Measurements from ENCODE around the gene SCYGR2.
"Not testable (repeated sequence)": the region's sequence is repeated elsewhere in the genome, so short reads cannot be mapped to it uniquely, and the experiment has no call there.

Gene SCYGR2, protein sequence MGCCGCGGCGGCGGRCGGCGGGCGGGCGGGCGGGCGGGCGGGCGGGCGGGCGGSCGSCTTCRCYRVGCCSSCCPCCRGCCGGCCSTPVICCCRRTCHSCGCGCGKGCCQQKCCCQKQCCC

DNA sequence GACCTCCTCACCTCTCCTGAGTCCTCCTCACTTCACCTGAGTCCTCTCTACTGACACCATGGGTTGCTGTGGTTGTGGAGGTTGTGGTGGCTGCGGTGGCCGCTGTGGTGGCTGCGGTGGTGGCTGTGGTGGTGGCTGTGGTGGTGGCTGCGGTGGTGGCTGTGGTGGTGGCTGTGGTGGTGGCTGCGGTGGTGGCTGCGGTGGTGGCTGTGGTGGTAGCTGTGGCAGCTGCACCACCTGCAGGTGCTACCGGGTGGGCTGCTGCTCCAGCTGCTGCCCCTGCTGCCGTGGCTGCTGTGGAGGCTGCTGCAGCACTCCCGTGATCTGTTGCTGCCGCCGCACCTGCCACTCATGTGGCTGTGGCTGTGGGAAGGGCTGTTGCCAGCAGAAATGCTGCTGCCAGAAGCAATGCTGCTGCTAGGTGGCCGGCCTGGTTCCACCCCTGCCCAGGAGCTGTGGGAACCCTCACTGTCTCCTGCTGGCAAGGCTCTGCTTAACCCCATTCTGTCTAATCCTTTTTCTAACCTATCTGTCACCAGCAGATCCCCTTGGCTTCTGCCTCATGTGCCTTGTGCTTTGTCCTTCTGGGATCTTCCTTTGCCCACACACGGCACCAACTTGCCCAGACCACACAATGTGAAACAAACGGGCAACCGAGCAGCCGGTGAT lies at the start of gene SCYGR2:
TSS of gene SCYGR2 (plus strand) at position 59 of the 669 bp plus-strand sequence. CDS start at position 59, 0 bp downstream.
- intact Hi-C loops (cut with DNase I); DNase-seq: not testable (repeated sequence)

DNA sequence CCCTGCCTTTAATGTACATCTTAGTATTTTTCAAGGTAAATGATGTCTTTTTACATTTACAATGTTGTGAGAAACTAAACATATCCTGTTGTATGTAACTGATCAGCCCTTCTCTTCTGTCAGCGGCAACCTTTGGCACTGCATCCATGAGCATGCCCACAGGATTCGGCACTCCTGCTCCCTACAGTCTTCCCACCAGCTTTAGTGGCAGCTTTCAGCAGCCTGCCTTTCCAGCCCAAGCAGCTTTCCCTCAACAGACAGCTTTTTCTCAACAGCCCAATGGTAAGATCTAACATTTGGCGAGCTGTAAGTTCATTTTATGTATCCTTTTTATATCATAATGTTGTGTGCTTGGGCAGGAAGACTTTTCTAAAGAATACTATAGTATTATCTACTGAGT lies 46.9 kb upstream of the SCYGR2 start:
- intact Hi-C loops (cut with DNase I): no loop called here
- peak in 1 of 10 donors; percentile 65 for DNase-seq

DNA sequence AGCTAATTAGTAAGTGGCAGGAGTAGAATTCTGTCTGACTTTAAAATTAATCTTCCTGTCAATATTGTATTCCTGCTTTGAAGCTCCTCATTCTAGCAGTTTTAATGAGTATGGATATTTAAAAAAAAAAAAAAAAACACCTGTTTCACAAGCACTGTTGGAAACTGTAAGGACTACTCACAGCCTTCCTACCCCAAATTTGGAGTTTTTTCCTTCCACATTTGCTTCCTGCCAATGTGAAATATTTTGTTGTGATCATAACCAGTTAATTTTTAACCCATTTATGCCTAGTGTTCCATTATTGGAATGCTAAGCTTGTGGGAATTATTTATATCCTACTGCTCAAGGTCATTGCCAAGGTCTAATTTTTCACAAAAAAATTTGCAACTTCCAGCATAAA lies 36.1 kb upstream of the SCYGR2 start:
- no peak for DNase-seq
- intact Hi-C loops (cut with DNase I): no loop called here

DNA sequence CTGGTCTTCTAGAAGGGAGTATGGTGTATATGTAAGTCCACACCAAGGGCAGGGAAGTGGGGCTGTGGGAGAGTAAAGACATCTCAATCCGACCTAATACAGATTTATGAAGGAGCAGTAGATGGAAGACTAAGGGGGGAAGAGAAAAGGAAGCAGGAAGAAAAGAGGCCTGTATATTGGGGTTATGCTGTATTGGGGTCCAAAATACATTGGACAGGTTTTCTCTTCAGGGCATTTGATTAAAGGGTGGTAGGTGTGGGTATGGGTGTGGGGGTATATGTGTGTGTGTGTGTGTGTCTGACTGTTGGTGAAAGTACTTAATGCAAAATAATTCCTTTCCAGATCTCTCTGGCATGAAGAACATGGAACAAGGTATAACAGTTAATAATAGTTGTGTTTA lies 33.6 kb upstream of the SCYGR2 start:
- intact Hi-C loops (cut with DNase I): no loop called here
- no peak for DNase-seq

DNA sequence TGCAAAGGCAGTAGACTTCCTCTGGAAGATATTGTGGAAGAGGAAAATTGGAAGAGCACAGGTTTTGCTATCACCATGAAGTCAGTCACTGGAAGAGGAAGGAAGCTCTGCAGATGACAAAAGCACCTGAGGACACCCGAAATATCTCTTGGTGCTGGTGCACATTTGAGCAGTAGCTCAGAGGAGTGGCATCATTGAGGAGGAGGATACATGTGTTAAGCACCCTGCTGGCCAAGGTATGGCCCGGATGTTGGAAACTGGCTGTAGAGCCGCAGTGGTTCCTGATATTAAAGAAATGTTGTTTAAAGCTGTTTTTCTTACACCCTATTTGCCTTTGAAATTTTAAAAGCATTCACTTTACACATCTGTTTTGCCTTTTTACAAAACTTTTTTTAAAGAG lies 32.7 kb upstream of the SCYGR2 start:
- intact Hi-C loops (cut with DNase I): no loop called here

DNA sequence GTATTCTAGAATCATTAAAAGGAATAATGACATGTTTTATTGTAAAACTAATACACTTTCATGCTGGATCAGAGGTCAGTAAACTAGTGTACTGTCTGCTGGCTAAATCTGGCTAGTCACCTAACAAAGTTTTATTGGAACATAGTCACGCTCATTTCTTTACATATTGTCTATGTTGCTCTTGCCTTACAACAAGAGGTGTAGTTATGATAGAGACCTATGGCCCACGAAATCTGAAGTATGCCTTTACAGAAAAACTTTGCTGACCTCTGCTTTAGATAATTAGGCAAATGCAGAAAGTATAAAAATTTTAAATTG lies 29.9 kb upstream of the SCYGR2 start:
- intact Hi-C loops (cut with DNase I): no loop called here
- DNase-seq: no peak

More for the DNA sequence above, 32.7 kb upstream of the SCYGR2 start:
- no peak for DNase-seq

DNA sequence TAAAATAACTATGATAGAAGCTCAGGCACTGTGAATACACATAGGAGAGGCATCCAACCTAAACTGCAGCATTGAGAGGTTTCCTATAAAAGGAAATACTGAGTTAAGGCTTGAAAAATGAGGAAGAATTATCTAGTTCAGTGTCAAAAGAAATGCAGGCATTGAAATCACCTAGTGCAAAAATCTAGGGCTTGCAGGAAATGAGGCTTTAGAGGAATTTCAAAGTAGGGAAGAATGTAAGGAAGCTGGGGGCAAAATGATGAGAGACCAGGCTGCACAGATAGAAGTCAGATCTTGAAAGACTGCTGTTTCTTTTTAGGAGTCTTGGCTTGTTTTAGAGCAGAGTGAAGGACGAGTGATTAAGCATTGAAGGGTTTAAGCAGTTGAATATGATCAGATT lies 28.1 kb upstream of the SCYGR2 start:
- intact Hi-C loops (cut with DNase I): loop anchor here (10.0 kb wide), 1 partner anchor 96 kb away; the partner anchor contains the start of gene AGFG1
- no peak for DNase-seq

DNA sequence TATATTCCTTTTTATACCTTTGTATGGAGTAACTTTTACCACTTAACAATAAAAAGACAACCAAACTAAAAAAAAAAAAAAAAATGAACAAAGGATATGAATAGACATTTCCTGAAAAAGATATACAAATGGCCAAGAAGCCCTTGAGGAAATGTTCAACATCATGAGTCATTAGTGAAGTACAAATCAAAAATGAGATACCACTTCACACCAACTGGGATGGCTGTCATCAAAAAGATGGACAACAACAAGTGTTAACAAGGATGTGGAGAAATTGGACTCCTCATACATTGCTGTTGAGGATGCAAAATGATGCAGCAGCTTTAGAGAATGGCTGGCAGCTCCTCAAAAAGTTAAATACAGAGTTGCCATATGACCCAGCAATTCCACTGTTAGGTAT lies 22.6 kb upstream of the SCYGR2 start:
- intact Hi-C loops (cut with DNase I): loop anchor here (10.0 kb wide), 1 partner anchor 101 kb away; the partner anchor contains the start of gene AGFG1
- DNase-seq: no peak

DNA sequence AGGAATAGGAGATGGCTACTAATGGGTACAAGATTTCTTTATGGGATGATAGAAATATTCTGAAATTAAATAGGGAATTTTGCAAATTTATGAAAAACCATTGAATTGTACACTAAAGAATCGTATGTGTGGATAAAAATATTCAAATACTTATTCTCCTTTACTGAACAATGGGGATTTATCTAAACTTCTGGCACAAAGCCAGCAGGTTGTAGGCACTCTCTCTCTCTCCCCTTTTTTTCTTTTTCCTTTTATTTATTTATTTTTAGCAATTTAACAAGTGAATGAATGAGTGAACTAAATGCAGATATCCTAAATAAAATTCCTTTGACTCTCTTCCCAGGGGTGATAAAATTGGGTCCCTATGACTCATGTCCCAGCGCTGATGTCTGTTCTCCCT lies 21.9 kb upstream of the SCYGR2 start:
- DNase-seq: no peak
- intact Hi-C loops (cut with DNase I): loop anchor here (10.0 kb wide), 1 partner anchor 102 kb away; the partner anchor contains the start of gene AGFG1

DNA sequence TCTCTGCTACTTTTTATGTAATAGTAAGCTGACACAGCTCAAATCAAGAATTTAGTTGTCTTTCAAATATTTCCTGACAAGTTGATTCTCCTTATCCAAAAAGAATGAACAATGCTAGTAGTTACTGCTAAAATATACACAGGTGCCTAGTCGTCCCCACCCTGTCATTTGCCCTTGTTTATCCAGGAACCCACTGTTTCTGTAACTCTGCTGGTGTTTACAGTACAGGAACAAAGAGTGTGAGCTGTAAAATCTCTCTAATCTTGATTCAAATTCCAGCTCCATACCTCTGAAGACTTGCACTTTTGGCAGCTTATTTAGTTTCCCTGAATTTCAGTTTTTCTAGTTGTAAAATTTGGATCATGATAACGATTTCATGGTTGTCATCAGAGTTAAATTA lies 21.1 kb upstream of the SCYGR2 start:
- no peak for DNase-seq
- intact Hi-C loops (cut with DNase I): loop anchor here (10.0 kb wide), 1 partner anchor 103 kb away; the partner anchor contains the start of gene AGFG1

DNA sequence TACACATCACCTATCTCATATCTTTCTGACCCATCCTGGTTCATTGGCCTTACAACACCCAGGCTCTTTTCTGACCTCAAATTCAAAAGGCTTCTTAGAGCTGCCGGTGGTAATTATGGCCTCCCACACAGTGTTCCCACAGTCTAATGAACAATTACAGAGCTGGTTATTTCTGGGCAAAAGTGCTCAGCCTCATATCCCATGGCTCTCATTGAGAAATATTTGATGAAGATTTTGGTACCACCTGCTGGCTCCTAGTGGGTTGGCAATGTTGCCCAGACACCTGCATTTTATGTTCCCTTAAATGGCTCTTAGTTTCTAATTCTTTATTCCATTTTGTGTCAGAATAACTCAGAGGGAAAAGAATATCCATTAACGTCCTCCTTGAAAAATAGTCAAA lies 20.1 kb upstream of the SCYGR2 start:
- no peak for DNase-seq
- intact Hi-C loops (cut with DNase I): loop anchor here (10.0 kb wide), 1 partner anchor 104 kb away; the partner anchor contains the start of gene AGFG1

DNA sequence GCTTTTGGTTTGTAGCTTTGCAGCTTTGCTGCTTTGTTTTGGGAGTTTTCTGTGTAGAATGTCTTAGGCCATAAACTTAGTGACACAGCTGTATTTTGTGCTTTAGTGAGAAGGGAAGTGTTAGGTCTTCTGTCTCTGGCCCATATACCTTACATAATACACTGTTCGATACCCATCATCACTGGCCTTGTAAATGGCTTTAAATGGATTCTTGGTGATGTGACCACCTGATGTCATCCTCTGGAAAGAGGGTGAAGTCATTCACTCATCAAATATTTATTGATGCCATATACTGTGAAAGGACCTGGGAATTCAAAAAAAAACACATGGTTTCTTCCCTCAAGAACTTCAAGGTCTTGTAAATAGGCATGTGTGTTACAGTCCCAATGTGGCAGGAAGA lies 18.9 kb upstream of the SCYGR2 start:
- no peak for DNase-seq
- intact Hi-C loops (cut with DNase I): loop anchor here (10.0 kb wide), 1 partner anchor 105 kb away; the partner anchor contains the start of gene AGFG1

DNA sequence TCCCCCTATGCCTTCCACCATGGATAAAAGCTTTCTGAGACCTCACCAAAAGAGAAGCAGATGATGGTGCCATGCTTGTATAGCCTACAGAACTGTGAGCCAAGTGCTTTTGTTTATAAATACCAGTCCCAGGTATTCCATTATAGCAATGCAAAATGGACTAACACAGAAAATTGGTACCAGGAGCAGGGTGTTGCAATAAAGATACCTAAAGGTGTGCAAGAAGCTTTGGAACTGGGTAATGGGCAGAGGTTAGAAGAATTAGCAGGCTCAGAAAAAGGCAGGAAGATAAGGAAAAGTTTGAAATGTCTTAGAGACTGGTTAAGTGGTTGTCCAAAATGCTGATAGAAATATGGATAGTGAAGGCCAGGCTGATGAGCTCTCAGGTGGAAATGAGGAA lies 16.3 kb upstream of the SCYGR2 start:
- intact Hi-C loops (cut with DNase I): no loop called here
- no peak for DNase-seq

DNA sequence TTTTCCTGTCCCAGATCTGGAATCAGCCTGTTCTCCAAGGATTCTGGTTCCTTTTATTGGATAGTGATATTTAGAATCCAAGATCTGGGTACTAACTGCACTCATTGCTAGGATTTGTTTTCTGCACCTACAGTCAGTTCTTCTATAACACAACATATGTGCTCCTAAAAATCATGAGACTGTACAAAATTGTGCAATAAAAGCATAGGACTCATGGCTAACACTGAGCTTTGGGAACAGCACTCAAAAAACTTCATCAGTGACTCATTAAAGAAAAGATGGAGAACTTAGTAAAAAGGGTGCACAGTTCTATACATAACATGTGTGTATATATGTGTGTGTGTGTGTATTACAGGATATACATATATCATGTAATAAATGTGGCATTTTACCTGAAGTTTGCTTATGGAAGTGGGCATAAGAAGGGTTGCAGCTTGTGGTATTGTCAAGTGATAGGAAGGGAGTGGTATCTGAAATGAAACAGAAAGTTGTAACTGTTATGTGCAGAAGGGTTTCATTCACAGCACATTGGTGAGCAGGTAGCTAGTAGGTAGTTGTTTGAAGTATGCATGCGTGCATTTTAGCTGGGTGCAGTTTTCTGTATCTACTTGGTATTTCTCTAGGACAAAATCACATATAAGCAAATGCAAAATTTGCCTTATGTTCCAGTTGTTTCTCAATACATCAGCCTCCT lies 5.9 kb upstream of the SCYGR2 start:
- intact Hi-C loops (cut with DNase I): no loop called here
- no peak for DNase-seq

DNA sequence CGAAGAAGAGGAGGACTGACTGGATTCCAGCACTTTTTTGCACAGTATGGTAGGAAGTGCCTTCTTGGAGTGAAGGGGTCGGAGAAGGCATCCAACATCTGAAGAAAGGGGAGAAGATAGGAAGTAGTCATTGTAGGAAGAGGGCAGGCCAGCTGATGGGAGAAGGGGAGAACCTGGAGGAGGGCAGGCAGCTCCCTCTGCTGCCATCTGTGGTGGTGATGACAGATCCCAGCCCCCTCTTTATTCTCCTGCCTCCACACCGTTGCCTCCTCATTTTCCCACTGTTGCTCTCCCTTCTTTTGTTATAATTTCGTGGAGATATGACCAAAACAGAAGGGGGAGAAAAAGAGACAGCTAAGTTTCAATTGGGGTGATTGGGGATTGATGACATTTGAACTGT lies 2.9 kb upstream of the SCYGR2 start:
- no peak for DNase-seq
- intact Hi-C loops (cut with DNase I): no loop called here

DNA sequence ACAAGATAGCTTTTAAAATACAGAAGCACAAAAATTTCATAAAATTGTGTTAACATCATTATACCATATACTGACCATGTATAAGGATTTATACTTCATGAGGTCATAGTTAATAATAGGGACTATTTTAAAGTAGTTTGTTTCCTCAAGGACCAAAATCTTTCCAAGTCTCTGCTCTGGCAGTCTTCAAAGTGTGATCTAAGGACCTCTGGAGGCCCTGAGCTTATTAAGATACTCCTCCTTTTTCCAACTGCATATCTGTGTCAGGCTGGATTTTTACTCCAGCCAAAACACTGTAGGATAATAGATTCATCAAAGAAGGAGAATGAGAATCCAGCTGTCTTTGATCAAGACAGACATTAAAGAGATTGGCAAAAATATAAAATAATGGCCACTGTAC lies 1.7 kb upstream of the SCYGR2 start:
- no peak for DNase-seq
- intact Hi-C loops (cut with DNase I): no loop called here

DNA sequence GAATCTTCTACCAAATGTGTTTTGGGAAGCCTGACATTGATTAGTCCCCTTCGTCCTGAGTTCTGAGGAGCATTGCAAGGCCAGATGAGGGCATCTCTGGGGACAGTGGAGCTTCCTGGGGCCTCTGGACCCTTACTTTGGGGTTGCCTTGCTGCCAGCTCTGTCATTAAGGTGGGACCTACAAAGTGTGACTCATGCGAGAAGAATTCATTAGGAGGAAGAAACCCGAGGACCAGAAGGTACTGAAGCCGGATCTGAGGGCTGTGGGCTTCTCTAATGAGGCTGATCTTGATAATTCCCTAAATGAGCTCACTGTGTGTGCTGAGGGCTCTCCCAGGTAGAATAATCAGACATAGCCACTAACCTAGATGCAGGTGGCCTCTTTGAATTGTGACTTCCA lies 695 bp upstream of the SCYGR2 start:
- intact Hi-C loops (cut with DNase I): no loop called here
- DNase-seq: no peak

DNA sequence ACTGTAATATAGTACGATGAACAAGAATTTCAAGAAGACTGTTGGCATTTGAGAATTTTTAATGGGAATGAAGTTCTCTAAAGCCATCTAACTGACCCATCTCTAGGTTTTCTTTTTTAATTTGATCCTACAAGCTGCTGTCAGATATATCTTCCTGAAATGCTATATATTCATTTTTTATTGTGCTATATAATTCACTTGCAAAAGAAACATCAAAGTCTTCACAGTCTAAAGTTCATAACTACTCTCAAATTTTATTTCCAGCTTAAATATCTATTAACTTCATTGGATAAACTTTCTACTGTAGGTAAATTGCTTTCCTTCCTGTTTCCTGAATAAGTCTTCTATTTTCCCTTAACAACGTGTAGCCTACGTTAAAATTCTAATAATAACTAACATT lies 3.7 kb downstream of the SCYGR2 start:
- intact Hi-C loops (cut with DNase I): no loop called here
- DNase-seq: no peak

DNA sequence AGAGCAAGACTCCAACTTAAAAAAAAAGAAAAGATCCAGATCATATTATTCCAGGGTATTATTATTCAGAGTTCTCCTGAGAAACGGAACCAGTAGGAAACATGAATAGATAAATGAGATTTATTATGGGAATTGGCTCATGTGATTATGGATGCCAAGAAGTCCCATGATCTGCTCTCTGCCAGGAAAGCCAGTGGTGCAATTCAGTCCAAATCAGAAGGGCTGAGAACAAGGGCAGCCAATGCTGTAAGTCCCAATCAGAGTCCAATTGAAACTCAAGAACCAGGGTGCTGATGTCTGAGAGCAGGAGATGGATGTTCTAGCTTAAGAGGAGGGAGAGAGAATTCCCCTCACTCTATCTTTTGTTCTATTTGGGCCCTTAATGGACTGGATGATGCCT lies 7.8 kb downstream of the SCYGR2 start:
- DNase-seq: no peak
- intact Hi-C loops (cut with DNase I): no loop called here

DNA sequence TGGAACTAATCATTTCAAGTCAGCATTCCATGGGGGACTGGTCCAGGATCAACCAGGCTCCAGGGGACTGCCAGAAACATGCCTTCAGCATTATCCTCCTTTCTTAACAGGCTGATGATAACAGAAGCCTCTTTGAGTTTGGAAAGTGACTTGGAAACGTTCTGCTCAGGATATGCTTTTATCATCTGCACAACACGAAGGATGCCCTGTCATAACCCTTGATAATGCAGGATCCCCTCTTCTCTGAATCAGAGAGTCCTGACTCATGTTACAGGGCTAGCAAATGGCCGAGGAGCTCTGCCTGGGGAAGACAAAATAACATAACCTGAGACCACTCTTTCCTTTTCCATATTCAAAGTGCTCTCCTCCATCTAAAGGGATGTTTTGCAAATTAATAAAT lies 9.2 kb downstream of the SCYGR2 start:
- intact Hi-C loops (cut with DNase I): no loop called here
- DNase-seq: no peak

DNA sequence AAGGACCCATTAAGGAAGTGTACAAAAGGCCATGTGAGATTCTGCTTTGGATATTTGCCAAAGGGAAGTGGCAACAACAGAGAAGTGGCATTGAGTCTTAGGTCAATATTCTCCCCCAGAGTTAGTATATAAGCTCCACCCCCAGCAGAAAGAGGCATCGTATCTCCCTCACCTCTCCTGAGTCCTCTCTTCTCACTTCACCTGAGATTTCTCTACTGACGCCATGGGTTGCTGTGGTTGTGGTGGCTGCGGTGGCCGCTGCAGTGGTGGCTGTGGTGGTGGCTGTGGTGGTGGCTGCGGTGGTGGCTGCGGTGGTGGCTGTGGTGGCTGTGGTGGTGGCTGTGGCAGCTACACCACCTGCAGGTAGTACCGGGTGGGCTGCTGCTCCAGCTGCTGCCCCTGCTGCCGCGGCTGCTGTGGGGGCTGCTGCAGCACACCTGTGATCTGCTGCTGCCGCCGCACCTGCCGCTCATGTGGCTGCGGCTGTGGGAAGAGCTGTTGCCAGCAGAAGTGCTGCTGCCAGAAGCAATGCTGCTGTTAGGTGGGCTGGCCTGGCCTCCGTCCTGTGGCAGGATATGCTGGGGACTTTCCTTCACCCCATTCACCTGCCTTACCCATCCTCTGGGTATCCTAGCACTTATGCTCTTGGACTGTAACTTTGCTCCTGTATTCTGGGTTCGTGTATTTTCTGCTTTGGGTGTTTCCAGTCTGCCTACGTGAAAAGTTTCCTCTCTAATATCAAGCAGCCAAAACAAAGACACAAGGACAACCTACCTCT lies 10.1 kb downstream of the SCYGR2 start:
- no peak for DNase-seq
- intact Hi-C loops (cut with DNase I): no loop called here
